Coronary artery (tissue), 2 donors: ENCODE measurements around the gene NFYC.
"Not testable (repeated sequence)": the region's sequence is repeated elsewhere in the genome, so short reads cannot be mapped to it uniquely, and the experiment has no call there.

Experiments used
- DNase-seq: peaks from one replicate; pipeline ENCODE4 v3.0.0-alpha.2; 2017; ENCODE audit warnings: low spot score
- H3K27ac ChIP-seq, 2 donors: fragments of 200-600 bp; sonication (generic); one replicate each; pipeline ENCODE4 v1.5.1; 2016 to 2019
- H3K4me3 ChIP-seq: fragments of 200-600 bp; sonication (generic); 2 replicates; pipeline ENCODE4 v1.5.1; 2016; ENCODE audit warnings: mild to moderate bottlenecking, moderate library complexity
- TF ChIP-seq, protein P1 (sequence below): fragments of 200-600 bp; sonication (generic); IDR thresholded peaks from one replicate; pipeline ENCODE4 v1.5.1; 2019; ENCODE audit warnings: antibody characterized with exemption

Gene NFYC

DNA sequence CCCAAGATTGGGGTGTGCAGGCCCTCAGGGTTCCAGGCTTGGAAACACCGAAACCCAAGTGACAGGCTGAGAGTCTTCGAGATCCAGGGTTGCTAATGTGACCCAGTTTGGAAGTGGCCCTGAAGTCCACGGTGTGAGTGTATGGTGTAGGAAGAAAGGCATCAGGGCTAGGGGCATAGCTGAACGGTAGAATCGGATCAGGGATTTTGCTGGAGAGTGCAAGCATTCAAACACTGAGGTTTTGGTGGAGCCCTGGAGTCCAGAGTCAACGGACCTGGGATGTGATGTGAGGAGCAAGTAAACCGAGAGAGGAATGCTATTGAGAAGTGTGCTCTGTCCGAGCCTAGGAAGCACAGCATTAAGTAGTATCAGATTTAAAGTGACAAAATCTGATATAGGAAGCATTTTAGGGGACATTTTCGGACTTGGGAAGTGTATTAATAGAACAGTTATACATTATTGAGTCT, 958 bp downstream of the NFYC start:
- TF ChIP-seq, protein P1, sequence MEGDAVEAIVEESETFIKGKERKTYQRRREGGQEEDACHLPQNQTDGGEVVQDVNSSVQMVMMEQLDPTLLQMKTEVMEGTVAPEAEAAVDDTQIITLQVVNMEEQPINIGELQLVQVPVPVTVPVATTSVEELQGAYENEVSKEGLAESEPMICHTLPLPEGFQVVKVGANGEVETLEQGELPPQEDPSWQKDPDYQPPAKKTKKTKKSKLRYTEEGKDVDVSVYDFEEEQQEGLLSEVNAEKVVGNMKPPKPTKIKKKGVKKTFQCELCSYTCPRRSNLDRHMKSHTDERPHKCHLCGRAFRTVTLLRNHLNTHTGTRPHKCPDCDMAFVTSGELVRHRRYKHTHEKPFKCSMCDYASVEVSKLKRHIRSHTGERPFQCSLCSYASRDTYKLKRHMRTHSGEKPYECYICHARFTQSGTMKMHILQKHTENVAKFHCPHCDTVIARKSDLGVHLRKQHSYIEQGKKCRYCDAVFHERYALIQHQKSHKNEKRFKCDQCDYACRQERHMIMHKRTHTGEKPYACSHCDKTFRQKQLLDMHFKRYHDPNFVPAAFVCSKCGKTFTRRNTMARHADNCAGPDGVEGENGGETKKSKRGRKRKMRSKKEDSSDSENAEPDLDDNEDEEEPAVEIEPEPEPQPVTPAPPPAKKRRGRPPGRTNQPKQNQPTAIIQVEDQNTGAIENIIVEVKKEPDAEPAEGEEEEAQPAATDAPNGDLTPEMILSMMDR: no peak
- no peak for DNase-seq
- peak overlapping the region; percentile 99 to 100 for H3K27ac ChIP-seq
- peak overlapping the region; percentile 91 for H3K4me3 ChIP-seq

DNA sequence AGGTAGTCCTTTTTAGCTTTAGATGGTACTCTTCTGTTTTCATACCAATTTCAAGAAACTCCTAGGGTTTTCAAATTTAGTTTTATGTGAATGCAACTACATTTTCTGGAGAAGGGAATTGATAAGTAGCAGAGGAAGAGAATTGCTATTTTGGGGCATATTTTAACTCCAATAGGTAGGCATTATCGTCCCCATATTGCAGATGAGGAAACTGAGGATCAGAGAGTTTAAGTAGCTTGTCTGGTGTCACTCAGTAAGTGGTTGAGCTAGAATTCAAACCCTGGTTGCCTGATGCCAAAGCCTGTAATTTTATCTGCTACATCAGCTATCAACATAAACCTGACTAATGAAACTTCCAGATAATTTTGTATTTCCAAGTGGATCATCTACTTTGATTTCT, 1.9 kb downstream of the NFYC start:
- H3K4me3 ChIP-seq: no peak overlapping the region
- TF ChIP-seq, protein P1: no peak
- DNase-seq: no peak
- no peak overlapping the region for H3K27ac ChIP-seq

- no peak overlapping the region for H3K4me3 ChIP-seq
- TF ChIP-seq, protein P1: no peak
- no peak for DNase-seq
- H3K27ac ChIP-seq: no peak overlapping the region
Measured at GRCh38 chr1:40694353-40694874, 2.9 kb downstream of the NFYC start.

GRCh38 chr1:40696294-40696693, 4.8 kb downstream of the NFYC start:
- no peak overlapping the region for H3K4me3 ChIP-seq
- no peak overlapping the region for H3K27ac ChIP-seq
- no peak for DNase-seq
- TF ChIP-seq, protein P1: no peak

DNA sequence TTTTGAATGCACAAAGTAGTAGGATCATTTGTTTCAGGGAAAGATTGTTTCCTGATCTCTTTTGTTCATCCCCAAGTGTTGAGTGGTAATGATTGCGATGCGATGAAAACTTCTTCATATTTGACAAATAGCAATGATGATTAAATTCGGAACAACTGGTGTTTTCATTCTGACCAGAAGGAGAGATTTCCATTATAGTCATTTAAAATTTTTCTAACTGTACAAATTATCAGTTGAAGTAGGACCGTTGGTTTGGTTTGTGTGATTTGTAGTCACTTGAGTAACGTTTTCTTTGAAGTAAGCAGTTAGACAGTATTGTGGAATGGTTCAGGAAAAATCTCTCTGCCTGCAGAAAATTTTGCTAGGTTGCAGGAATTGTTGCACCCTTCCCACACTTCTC, 5.9 kb downstream of the NFYC start:
- TF ChIP-seq, protein P1: no peak
- DNase-seq: no peak

GRCh38 chr1:40699787-40700186, 8.3 kb downstream of the NFYC start:
- Histone ChIP-seq H3K4me3 (no peak overlapping the region), H3K27ac (peak overlapping the region in 1 of 2 donors; percentile 51)
- TF ChIP-seq, protein P1: no peak
- no peak for DNase-seq

More for the DNA sequence above, 5.9 kb downstream of the NFYC start:
- no peak overlapping the region for H3K27ac ChIP-seq
- H3K4me3 ChIP-seq: no peak overlapping the region

GRCh38 chr1:40701684-40702083, 10.2 kb downstream of the NFYC start:
- TF ChIP-seq, protein P1: no peak
- no peak overlapping the region for H3K4me3 ChIP-seq
- H3K27ac ChIP-seq: no peak overlapping the region
- no peak for DNase-seq

- not testable (repeated sequence) for DNase-seq, H3K4me3 ChIP-seq, H3K27ac ChIP-seq
Measured at GRCh38 chr1:40702810-40703209, 11.3 kb downstream of the NFYC start.
